ENCODE measurements around the gene DERL2.

DNA sequence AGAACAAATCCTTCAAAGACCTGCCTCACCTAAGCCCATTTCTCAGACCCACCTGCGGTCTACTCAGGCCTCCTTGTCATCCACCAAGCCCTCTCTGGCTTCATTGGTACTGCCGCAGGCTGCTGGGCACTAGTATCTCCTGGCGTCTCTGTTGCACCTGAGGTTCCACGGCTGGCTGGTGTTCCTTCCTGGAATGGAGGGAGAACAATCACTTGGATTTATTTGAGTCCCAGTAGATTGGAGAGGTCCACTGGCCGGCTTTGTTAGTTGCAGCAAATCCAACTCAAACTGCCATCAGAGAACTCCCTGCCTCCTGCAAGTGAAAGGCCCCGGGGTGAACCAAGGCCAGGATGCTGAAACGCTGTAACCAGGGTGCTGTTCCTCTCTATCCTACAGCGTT, 15.7 kb upstream of the DERL2 start:
- TF ChIP-seq, protein P1, sequence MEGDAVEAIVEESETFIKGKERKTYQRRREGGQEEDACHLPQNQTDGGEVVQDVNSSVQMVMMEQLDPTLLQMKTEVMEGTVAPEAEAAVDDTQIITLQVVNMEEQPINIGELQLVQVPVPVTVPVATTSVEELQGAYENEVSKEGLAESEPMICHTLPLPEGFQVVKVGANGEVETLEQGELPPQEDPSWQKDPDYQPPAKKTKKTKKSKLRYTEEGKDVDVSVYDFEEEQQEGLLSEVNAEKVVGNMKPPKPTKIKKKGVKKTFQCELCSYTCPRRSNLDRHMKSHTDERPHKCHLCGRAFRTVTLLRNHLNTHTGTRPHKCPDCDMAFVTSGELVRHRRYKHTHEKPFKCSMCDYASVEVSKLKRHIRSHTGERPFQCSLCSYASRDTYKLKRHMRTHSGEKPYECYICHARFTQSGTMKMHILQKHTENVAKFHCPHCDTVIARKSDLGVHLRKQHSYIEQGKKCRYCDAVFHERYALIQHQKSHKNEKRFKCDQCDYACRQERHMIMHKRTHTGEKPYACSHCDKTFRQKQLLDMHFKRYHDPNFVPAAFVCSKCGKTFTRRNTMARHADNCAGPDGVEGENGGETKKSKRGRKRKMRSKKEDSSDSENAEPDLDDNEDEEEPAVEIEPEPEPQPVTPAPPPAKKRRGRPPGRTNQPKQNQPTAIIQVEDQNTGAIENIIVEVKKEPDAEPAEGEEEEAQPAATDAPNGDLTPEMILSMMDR (IDR thresholded peaks at IDR 0.05): no peak
- no peak for TF ChIP-seq POLR2A (IDR thresholded peaks at IDR 0.05)
